ENCODE data around the gene SPSB3.

The SPSB3 gene

GRCh38 chr16:1775006-1775845, 7.1 kb downstream of the SPSB3 start:
- no peak for DNase-seq (ENCODE audit: low read depth)

DNA sequence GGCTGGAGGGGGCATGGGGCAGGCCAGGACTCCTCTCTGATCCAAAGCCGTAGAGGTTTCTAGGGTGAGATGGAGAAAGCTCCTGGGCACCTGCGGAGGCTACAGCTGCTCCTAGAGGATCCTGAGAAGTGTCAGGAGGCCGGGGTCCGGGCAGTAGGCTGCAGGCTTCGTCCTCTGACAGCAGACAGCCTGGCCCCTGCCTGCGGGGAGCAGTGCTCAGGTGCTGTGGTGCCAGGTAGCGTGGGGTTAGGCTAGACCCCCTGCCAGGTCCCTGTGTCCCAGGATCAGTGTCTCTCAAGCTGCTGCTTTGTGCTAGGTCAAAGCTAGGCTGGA, 8.0 kb downstream of the SPSB3 start:
- DNase-seq (ENCODE audit: low read depth) = no peak

GRCh38 chr16:1773703-1774447, 8.5 kb downstream of the SPSB3 start:
- DNase-seq (ENCODE audit: low read depth) = no peak

DNA sequence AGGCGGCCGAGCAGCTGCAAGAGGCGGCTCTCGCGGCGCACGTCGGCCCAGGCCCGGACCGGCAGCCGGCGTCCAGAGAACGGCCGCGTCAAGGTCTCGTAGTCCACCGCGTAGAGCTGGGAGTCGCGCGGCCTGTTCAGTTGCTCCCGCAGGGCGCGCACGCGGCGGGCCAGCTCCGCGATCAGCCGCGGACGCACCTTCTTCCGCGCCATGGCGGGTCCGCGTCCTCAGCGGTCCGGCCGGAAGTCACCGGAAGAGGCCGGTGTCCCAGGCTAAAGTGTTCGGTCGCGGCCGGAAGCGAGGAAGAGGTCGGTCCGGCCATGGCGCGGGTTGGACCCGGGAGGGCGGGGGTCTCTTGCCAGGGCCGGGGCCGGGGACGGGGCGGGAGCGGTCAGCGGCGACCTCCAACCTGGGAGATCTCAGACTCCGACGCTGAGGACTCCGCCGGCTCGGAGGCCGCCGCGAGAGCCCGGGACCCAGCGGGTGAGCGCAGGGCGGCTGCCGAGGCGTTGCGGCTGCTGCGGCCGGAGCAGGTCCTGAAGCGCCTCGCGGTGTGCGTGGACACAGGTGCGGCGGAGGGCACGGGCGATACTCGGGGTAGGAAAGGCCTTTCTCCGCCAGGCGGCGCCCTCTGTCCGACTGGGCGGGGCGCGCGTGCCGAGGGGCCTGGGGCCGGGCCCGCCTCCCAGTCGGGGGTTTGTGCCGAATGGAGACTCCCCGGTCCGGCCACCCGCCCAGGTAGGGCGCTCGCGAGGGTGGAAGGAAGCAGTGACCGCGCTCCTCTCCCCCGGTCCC, 9.3 kb downstream of the SPSB3 start, which contains the start of gene MRPS34:
MRPS34 (minus strand) TSS at position 227 of the 795 bp plus-strand sequence; CDS start at position 212, 15 bp downstream.
- DNase-seq (ENCODE audit: low read depth) = no peak

DNA sequence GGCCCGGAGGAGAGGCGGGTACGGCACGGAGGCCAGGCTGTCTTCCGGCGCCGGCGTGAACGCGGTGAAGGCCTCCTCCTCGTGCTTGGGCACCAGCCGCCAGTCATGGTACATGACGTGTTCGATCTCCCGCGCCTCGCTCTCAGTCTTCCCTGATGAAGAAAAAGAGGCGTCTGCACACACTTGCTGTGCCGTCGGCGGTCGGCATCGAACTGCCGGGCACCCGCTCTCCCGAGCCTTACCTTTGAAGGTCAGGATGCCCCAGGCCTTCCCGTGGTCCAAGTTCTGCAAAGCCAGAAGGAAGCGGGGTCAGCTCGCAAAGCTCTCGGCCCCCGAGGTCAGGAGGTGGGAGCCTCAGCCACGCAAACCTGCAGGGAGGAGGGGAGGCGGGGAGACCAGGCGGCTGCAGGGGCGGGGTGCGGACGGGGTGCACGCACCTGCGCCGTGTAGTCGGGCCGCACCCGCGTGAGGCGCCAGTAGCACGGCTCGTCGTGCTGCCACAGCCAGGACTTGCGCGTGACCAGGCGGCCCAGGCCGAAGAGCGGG, 9.9 kb downstream of the SPSB3 start, which contains the start of gene EME2:
EME2 (plus strand) TSS at position 449 of the 546 bp plus-strand sequence. CDS start 418 bp downstream, outside the sequence.
- no peak for DNase-seq (ENCODE audit: low read depth)

- no peak for DNase-seq (ENCODE audit: low read depth)
Measured at GRCh38 chr16:1771864-1772361, 10.5 kb downstream of the SPSB3 start.

DNA sequence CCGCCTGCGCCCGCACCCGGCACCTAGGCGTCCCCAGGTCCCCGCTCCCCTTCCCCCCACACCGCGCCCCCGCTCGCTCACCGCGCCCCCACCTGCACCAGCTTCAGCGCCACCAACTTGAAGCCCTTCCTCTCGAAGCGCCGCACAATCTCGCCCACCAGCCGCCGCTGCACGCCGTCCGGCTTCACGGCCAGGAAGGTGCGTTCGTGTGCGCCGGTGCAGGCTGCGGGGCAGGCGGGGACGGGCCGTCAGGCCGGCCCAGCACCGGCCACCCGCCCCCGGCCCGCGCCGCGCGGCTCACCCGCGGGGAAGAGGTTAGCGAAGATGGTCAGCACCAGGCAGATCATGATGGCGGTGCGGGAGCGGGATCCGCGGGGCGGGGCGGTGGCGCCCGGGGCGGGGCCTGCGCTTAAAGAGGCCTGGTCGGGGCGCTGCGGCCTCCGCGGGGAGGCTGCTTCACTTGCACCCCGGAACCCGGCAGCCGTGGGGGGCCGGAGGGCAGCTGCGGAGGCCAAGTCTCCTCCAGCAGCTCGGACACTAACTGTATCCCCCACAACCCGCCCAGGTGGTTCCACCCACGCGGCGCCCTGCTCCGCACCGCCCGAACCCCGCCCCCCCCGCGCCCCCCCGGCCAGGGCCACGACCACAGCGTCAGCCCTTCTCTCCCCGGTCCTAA, 11.0 kb downstream of the SPSB3 start, which contains the start of gene NME3:
NME3 (minus strand) TSS at position 356 of the 676 bp plus-strand sequence; CDS start at position 347, 9 bp downstream.
- no peak for DNase-seq (ENCODE audit: low read depth)

- DNase-seq (ENCODE audit: low read depth) = no peak
Measured at GRCh38 chr16:1770328-1771187, 11.8 kb downstream of the SPSB3 start.

GRCh38 chr16:1769402-1770300, 12.7 kb downstream of the SPSB3 start:
- no peak for DNase-seq (ENCODE audit: low read depth)

GRCh38 chr16:1768767-1769401, 13.5 kb downstream of the SPSB3 start:
- DNase-seq (ENCODE audit: low read depth) = no peak

- no peak for DNase-seq (ENCODE audit: low read depth)
Measured at GRCh38 chr16:1768061-1768766, 14.2 kb downstream of the SPSB3 start.

DNA sequence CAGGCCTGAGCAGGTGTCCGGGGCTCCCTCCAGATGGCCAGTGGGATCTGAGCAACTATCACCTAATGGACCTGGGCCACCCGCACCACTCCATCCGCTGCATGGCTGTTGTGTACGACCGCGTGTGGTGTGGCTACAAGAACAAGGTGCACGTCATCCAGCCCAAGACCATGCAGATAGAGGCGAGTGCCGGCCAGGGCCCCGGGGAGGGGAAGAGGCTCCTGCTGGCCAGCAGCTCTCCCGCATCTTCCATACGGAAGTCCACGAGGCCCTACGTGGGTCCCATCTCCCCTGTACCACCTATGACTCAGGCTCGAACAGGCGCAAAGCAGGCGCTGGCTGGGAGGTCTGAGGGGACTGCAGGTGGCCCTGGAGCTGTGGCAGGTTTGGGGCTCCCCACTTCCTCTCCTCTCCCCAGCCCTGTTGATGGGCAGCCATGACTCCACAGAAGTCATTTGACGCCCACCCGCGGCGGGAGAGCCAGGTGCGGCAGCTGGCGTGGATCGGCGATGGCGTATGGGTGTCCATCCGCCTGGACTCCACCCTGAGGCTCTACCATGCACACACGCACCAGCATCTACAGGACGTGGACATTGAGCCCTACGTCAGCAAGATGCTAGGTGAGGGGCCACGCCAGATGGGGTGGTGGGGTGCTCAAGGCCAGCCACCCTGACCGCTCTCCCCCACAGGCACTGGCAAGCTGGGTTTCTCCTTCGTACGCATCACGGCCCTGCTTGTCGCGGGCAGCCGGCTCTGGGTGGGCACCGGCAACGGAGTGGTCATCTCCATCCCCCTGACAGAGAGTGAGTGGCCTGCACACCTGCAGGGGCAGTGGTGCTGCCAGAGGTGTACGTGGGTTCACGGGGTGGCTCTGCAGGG, 15.0 kb downstream of the SPSB3 start:
- no peak for DNase-seq (ENCODE audit: low read depth)

GRCh38 chr16:1766701-1767100, 15.7 kb downstream of the SPSB3 start:
- DNase-seq (ENCODE audit: low read depth) = no peak

GRCh38 chr16:1766231-1766630, 16.1 kb downstream of the SPSB3 start:
- no peak for DNase-seq (ENCODE audit: low read depth)

DNA sequence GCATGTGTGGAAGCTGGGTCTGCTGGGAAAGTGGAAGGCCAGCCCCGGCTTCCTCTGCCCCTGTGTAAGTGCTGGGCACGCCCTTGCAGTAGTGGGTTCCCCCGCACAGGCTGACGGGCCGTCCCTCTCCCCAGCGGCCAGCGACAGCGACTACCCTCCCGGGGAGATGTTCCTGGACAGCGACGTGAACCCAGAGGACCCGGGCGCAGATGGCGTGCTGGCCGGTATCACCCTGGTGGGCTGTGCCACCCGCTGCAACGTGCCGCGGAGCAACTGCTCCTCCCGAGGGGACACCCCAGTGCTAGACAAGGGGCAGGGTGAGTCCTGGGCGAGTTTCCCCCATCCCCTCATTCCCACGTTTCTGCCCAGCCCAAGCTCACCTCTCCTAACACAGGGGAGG, 16.5 kb downstream of the SPSB3 start:
- DNase-seq (ENCODE audit: low read depth) = no peak

DNA sequence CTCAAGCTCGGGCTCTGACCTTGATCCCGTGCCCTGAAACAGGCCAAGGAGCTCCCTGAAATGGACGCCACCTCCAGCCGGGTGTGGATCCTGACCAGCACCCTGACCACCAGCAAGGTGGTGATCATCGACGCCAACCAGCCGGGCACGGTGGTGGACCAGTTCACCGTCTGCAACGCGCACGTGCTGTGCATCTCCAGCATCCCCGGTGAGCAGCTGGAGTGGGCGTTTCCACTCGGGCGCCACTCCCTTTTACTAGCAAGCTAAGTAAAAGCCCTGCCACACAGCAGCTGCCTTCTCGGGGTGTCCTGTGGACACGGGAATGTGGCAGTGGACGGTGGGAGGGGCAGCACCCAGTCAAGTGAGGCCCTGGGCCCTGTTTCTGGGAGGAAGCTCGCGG, 17.4 kb downstream of the SPSB3 start:
- no peak for DNase-seq (ENCODE audit: low read depth)
